ENCODE data around the gene CHGA.

- TF ChIP-seq TARDBP (IDR thresholded peaks at IDR 0.05) (no peak), BHLHE40 (IDR thresholded peaks at IDR 0.05; ENCODE audit: borderline replicate concordance) (no peak), SUZ12 (IDR thresholded peaks at IDR 0.05) (no peak)
Observed at GRCh38 chr14:92914087-92914656, 8.8 kb upstream of the CHGA start.

Data from HEK293T (cell line).